ENCODE data around the gene EYA2. TPM values are rescaled to one million over a fixed set of nuclear protein-coding genes. Genes with fewer than 3 reads are reported as not detected.

The EYA2 gene
- total RNA-seq, 1 donor from 2014 or later = 1.8 TPM

DNA sequence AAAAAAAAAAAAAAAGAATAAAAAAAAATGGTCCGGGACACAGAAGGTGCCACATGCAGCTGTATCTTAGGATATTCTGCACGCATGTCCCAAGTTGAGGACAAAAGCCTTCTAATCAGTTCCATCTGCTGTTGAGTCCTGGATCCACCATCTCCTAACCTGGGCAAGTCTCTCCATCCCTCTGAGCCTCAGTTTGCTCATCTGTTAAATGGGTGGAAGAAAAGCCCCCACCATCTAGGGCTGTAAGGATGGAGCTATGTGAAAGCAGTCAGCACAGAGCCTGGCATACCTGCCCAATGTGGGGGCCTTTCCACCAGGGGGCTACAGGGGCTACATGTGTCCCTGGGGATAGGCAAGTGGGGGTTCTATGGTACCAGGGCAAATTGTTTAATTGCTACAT is 253.4 kb downstream of the EYA2 start:
- no peaks in the 10 kb centered on the region for H3F3A ChIP-seq (ENCODE audit: low read depth)
- TF ChIP-seq, protein P1, sequence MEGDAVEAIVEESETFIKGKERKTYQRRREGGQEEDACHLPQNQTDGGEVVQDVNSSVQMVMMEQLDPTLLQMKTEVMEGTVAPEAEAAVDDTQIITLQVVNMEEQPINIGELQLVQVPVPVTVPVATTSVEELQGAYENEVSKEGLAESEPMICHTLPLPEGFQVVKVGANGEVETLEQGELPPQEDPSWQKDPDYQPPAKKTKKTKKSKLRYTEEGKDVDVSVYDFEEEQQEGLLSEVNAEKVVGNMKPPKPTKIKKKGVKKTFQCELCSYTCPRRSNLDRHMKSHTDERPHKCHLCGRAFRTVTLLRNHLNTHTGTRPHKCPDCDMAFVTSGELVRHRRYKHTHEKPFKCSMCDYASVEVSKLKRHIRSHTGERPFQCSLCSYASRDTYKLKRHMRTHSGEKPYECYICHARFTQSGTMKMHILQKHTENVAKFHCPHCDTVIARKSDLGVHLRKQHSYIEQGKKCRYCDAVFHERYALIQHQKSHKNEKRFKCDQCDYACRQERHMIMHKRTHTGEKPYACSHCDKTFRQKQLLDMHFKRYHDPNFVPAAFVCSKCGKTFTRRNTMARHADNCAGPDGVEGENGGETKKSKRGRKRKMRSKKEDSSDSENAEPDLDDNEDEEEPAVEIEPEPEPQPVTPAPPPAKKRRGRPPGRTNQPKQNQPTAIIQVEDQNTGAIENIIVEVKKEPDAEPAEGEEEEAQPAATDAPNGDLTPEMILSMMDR (IDR thresholded peaks at IDR 0.05) = peak; percentile 5
- TF ChIP-seq EZH2 (IDR thresholded peaks at IDR 0.05) = no peak
- H3K4me1 ChIP-seq = no peaks in the 10 kb centered on the region
- no peaks in the 10 kb centered on the region for H3K79me2 ChIP-seq (ENCODE audit: low read depth)
- Mint-ChIP-seq H3K36me3 (no peaks in the 10 kb centered on the region), H3K27ac (no peak overlapping the region), H3K4me3 (no peak overlapping the region), H3K4me1 (peaks cover 14% of the 10 kb centered on the region), H3K27me3 (ENCODE audit: insufficient read depth, low read depth) (peaks cover 2% of the 10 kb centered on the region), H3K9me3 (peaks cover 2% of the 10 kb centered on the region)
- no peaks in the 10 kb centered on the region for H3K9me3 ChIP-seq (ENCODE audit: low read depth)
- DNase-seq (ENCODE audit: low spot score) = no peak
- H3K4me3 ChIP-seq = no peak overlapping the region
- H4K20me1 ChIP-seq (ENCODE audit: low read depth) = no peaks in the 10 kb centered on the region
- no peak overlapping the region for H3K4me2 ChIP-seq
- H3K27me3 ChIP-seq = no peaks in the 10 kb centered on the region
- no peak overlapping the region for H3K9ac ChIP-seq
- no peak overlapping the region for H2AFZ ChIP-seq (replicated peaks)
- no peak overlapping the region for H3K27ac ChIP-seq
- no peaks in the 10 kb centered on the region for H3K36me3 ChIP-seq

DNA sequence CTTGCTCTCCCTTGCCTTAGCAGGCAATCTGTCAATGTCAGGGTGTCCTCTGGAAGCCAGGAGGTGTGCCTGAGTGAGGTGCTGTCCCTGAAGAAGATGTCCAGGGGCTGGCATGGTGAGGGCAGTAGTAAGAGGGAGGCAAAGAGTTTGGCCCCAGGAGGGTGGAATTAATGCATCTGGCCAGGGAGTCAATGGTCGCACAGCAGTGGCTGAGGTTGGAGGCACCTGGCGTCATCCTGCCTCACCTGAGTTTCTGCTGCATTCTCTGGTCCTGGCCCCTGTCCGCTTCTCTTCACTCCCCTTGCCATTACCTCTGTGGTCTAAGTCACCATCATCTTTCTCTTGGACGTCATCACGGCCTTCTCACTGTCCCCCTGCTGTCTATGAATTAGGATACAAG is 255.3 kb downstream of the EYA2 start:
- TF ChIP-seq, protein P1 (IDR thresholded peaks at IDR 0.05) = no peak
- TF ChIP-seq EZH2phosphoT487 (IDR thresholded peaks at IDR 0.05) = no peak
- no peak for TF ChIP-seq EZH2 (IDR thresholded peaks at IDR 0.05)
- no peak overlapping the region for H3K4me3 ChIP-seq
- no peak for DNase-seq (ENCODE audit: low spot score)
- peaks cover 8% of the 10 kb centered on the region for H3K27me3 Mint-ChIP-seq (ENCODE audit: insufficient read depth, low read depth)
- H3K9me3 ChIP-seq (ENCODE audit: low read depth) = no peaks in the 10 kb centered on the region
- H3K4me1 Mint-ChIP-seq = peaks cover 17% of the 10 kb centered on the region
- no peaks in the 10 kb centered on the region for H3F3A ChIP-seq (ENCODE audit: low read depth)
- no peaks in the 10 kb centered on the region for H3K36me3 ChIP-seq
- H3K27ac ChIP-seq = no peak overlapping the region
- H3K4me2 ChIP-seq = no peak overlapping the region
- H3K9me3 Mint-ChIP-seq = peaks cover 2% of the 10 kb centered on the region
- H3K27me3 ChIP-seq = no peaks in the 10 kb centered on the region
- H2AFZ ChIP-seq (replicated peaks) = no peak overlapping the region
- no peaks in the 10 kb centered on the region for H3K79me2 ChIP-seq (ENCODE audit: low read depth)
- H3K4me1 ChIP-seq = no peaks in the 10 kb centered on the region
- H3K36me3 Mint-ChIP-seq = no peaks in the 10 kb centered on the region
- no peak overlapping the region for H3K4me3 Mint-ChIP-seq
- H3K27ac Mint-ChIP-seq = no peak overlapping the region
- no peak overlapping the region for H3K9ac ChIP-seq
- H4K20me1 ChIP-seq (ENCODE audit: low read depth) = no peaks in the 10 kb centered on the region

DNA sequence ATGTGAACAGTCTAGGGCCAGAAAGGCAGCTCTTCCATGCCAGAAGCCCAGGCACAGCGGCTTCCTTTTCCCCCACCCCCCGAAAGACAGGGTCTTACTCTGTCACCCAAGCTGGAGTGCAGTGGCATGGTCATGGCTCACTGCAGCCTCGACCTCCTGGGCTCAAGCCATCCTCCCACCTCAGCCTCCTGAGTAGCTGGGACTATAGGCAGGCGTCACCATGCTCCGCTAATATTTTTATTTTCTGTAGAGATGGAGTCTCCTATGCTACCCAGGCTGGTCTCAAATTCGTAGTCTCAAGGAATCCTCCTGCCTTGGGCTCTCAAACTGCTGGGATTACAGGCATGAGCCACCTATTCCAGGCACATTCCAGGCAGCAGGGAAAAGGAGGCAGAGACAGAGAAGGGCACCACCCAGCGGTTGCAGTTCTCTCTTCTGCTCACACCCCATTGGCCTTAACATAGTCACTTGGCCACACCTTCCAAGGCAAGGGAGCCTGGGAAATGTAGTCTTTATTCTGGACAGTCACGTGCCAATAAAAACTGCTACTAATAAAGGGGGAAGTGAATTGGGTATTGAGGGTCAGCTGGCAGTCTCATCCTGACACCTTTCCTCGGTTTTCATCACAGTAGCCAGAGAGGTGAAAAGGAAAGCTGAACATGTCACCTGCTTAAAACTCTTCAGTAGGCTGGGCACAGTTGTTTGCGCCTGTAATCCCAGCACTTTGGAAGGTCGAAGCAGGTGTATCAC is 255.9 kb downstream of the EYA2 start:
- Histone ChIP-seq H3K9me3 (ENCODE audit: low read depth) (no peaks in the 10 kb centered on the region), H3K4me2 (no peak overlapping the region), H3K4me3 (no peak overlapping the region), H3K36me3 (no peaks in the 10 kb centered on the region), H3K27me3 (no peaks in the 10 kb centered on the region), H3K79me2 (ENCODE audit: low read depth) (no peaks in the 10 kb centered on the region), H3K9ac (no peak overlapping the region), H3K4me1 (no peaks in the 10 kb centered on the region), H3F3A (ENCODE audit: low read depth) (no peaks in the 10 kb centered on the region), H3K27ac (no peak overlapping the region), H2AFZ (replicated peaks) (no peak overlapping the region), H4K20me1 (ENCODE audit: low read depth) (no peaks in the 10 kb centered on the region)
- Mint-ChIP-seq H3K27me3 (ENCODE audit: insufficient read depth, low read depth) (peaks cover 8% of the 10 kb centered on the region), H3K27ac (no peak overlapping the region), H3K4me3 (no peak overlapping the region), H3K4me1 (peaks cover 14% of the 10 kb centered on the region), H3K9me3 (peaks cover 2% of the 10 kb centered on the region), H3K36me3 (no peaks in the 10 kb centered on the region)
- DNase-seq (ENCODE audit: low spot score) = peak; percentile 91
- TF ChIP-seq EZH2phosphoT487 (IDR thresholded peaks at IDR 0.05) = no peak
- TF ChIP-seq, protein P1 (IDR thresholded peaks at IDR 0.05) = peak; percentile 93
